GM10248 (cell line): Measurements from ENCODE around the gene ATP10B.

Experiments used
- CTCF ChIA-PET: fragments of 300-600 bp; sonication (Branson Sonifier 250); formaldehyde crosslinking; extraction: SDS; loops from one replicate; lab custom pipeline; 2021; ENCODE audit warnings: antibody characterized with exemption; lab: Yijun Ruan, JAX
- POLR2A ChIA-PET: fragments of 350-650 bp; sonication (Branson Sonifier 250); formaldehyde crosslinking; extraction: SDS; loops from one replicate; lab custom pipeline; 2020; ENCODE audit warnings: antibody characterized with exemption; lab: Yijun Ruan, JAX
- DNase-seq: peaks from one replicate; pipeline ENCODE4 v3.0.0; 2012; ENCODE audit errors: extremely low spot score
- TF ChIP-seq, protein P1 (sequence below): IDR thresholded peaks from 2 replicates; pipeline ENCODE4 v1.5.1; 2012; ENCODE audit warnings: mild to moderate bottlenecking, low read depth; ENCODE audit errors: extremely low read depth, missing control alignments, control extremely low read depth

Gene ATP10B

DNA sequence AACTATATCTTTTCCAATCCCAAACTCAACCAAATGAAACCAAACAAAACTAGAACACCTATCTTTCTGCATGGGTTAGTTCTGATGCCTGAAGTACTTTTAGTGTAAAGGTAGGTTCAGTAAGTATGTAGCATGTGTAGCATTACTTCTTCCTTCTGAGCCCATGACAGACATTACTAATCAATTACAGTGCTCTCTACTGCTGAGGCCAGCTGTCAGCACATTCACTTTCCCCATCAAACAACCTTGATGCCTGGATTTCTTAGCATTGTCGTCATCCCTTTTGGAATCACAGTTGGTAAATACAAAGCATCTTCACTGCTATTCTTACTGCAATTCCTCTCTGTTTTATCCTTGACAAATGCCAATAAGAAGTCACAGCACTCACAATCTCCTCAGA is 327.2 kb downstream of the ATP10B start:
- DNase-seq, result no peak

DNA sequence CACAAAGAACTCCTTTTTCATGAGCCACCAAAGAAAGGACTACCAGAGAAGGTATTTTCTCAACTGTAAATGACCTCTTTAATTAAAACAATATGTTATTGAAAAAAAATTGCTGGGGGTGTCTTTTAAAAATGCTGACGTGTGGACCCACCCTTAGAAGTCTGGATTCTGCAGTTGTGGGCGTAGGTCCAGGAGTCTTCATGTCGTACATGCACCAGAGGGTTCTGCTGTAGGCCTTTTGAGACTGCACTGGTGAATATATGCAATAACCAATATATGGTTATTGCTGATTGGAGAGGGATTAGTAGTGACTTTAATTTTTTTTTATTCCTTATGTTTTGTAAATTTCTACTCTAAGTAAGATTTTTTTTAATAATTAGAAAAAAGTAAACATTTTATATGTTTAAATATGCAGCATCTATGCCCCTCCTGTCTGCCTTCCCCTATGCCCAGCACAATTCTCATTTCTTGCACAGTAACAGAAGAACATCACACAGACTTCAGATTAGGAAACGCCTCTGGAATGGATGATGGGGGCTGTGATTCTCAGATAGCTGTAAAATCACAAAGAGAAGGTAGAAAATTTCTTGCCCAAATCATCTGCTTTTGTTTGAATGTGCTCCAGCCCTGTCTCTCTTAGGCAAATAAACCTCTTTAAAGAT is 328.4 kb downstream of the ATP10B start:
- no peak for DNase-seq
- ChIA-PET CTCF (interaction anchor here (1.2 kb wide), 1 partner anchor 16 kb away, joined by 5 read pairs; no protein-coding TSS in a partner anchor), POLR2A (no interaction called here)
- TF ChIP-seq, protein P1, sequence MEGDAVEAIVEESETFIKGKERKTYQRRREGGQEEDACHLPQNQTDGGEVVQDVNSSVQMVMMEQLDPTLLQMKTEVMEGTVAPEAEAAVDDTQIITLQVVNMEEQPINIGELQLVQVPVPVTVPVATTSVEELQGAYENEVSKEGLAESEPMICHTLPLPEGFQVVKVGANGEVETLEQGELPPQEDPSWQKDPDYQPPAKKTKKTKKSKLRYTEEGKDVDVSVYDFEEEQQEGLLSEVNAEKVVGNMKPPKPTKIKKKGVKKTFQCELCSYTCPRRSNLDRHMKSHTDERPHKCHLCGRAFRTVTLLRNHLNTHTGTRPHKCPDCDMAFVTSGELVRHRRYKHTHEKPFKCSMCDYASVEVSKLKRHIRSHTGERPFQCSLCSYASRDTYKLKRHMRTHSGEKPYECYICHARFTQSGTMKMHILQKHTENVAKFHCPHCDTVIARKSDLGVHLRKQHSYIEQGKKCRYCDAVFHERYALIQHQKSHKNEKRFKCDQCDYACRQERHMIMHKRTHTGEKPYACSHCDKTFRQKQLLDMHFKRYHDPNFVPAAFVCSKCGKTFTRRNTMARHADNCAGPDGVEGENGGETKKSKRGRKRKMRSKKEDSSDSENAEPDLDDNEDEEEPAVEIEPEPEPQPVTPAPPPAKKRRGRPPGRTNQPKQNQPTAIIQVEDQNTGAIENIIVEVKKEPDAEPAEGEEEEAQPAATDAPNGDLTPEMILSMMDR, result no peak

More for the DNA sequence above, 327.2 kb downstream of the ATP10B start:
- CTCF ChIA-PET, result interaction anchor here (0.9 to 1.6 kb wide), 4 partner anchors 14 to 38 kb away, joined by 3 to 9 read pairs (median 3); no protein-coding TSS in a partner anchor
- TF ChIP-seq, protein P1, result no peak
- POLR2A ChIA-PET, result no interaction called here

DNA sequence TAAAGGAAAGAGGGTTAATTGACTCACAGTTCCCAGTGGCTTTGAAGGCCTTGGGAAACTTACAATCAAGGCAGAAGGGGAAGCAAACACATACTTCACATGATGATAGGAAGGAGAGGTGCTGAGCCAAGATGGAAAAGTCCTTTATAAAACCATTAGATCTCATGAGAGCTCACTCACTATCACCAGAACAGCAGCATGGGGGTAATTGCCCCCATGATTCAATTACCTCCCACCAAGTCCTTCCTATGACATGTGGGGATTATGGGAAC is 330.7 kb downstream of the ATP10B start:
- TF ChIP-seq, protein P1, result no peak
- no peak for DNase-seq
- CTCF ChIA-PET, result interaction anchor here (0.9 to 1.3 kb wide), 3 partner anchors 11 to 20 kb away, joined by 3 to 5 read pairs (median 3); no protein-coding TSS in a partner anchor
- POLR2A ChIA-PET, result no interaction called here

DNA sequence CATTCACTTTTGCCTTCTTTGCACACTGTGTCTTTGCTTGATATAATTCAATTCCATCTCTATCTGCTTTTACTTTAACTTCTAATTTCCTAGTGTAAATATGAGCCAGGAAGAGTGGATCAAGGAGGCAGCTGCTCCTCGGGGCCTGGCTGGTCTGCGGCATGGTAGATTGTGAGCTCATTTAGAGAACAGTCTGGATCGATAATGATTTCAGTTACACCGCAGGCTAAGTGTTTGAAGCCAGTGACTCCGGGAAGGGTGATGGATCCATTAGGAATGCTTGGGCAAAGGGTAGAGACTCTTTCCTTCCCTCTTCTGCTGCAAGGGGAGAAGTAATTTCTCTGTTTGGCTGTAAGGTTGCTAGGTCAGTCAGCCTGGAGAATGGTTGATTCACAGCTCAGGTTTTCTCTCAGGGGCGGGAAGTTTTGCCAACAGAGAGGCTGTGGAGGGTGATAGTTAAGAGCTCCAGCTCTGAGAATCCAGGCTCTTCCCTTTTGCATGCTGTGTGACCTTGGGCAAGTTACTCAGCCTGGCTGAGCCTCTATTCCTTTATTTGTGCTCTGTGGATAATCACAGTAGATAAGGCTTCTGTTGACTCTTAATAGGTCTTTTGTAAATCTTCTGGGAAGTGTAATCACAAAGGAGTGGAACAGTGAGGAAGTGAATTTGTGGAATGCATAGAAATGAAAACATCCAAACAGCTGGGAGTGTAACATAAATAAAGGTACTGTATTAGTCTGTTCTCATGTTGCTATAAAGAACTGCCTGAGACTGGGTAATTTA is 331.2 kb downstream of the ATP10B start:
- ChIA-PET CTCF (interaction anchor here (0.9 to 1.3 kb wide), 3 partner anchors 11 to 20 kb away, joined by 3 to 5 read pairs (median 3); no protein-coding TSS in a partner anchor), POLR2A (no interaction called here)
- TF ChIP-seq, protein P1, result no peak
- DNase-seq, result no peak

DNA sequence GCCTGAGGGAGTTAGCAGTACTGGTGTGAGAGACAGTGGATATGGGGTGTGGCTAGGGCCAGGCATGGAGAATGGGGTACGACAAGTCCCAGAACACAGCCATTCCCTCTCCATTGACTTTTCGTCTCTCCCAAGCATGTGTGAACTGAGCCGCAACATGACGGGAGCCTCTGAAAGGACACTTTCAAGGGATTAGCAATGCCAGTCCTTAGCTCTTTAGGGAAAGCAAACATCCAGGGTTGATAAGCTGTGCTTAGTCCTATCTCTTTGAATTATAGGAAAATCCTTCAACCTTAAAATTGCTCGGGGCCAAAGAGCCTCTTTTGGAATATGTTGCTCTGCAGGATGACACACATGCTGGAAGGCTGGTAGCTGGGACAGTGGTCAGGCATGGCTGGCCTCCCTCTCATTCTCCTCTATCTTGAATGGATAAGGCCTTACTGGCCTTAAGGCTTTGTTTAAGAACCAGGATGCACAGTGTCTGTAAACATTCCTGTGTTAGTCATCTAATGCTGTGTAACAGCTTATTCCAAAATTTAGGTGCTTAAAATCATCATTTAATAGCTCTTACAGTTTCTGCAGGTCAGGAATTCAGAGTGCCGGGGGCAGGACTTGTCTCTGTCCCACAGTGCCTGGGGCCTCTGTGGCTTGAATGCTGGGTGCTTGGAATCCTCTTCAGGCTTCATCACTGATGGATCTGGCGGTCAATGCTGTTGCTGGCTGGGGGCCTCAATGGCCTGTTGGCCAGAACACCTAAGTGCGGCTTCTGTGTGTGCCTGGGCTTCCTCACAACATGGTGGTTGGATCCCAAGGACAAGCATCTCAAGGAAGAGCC is 335.1 kb downstream of the ATP10B start:
- no peak for DNase-seq
- CTCF ChIA-PET, result interaction anchor here (0.6 to 1.6 kb wide), 4 partner anchors 9 to 75 kb away, joined by 3 to 4 read pairs (median 3); no protein-coding TSS in a partner anchor
- POLR2A ChIA-PET, result no interaction called here
- TF ChIP-seq, protein P1, result no peak

DNA sequence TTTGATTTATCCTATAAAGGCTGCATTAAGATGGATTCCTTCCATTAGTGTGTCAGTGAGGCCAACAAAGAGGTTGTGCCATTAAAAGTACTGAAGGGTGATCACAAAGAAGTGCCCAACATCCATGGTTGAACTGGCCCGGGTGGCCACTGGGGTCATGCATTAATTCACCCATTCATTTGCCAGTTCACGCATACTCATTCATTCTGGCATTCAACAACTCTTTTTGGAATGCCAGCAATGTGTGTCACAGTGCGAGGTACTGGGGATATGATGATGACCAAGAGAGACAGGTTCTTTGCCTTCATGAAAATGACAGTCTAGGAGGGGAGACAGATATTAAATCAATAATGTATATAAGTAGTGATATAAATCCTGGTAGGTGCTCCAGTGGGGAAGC is 337.1 kb downstream of the ATP10B start:
- POLR2A ChIA-PET, result no interaction called here
- no peak for DNase-seq
- TF ChIP-seq, protein P1, result no peak
- CTCF ChIA-PET, result no interaction called here
